Measurements from ENCODE around the gene ASIC4.

- no peak for TF ChIP-seq CTCF (IDR thresholded peaks at IDR 0.05)
- no peak for TF ChIP-seq TEAD4 (CRISPR knock-in tag; IDR thresholded peaks at IDR 0.05)
- no peak for TF ChIP-seq CBFB (CRISPR knock-in tag; IDR thresholded peaks at IDR 0.05; ENCODE audit: low read depth)
- no peak for TF ChIP-seq SMAD4 (CRISPR knock-in tag; IDR thresholded peaks at IDR 0.05)
- no peak for TF ChIP-seq ZBTB21 (CRISPR knock-in tag; IDR thresholded peaks at IDR 0.05; ENCODE audit: borderline replicate concordance)
- no peak for TF ChIP-seq SP1 (CRISPR knock-in tag; conservative IDR thresholded peaks at IDR 0.05)
Observed at GRCh38 chr2:219499555-219499954, 14.7 kb upstream of the ASIC4 start.

All from WTC11 (cell line).